K562 (cell line): ENCODE measurements around the gene CACNA1C.

Experiments used
- RFX5 ChIP-seq: IDR thresholded peaks from 2 replicates; pipeline ENCODE4 v1.6.1; 2011; ENCODE audit warnings: low read depth, mild to moderate bottlenecking, improper control_type of control experiment, low read length
- TAF1 ChIP-seq: IDR thresholded peaks from 2 replicates; pipeline ENCODE4 v1.6.1; 2011; ENCODE audit warnings: mild to moderate bottlenecking, low read length, moderate library complexity; ENCODE audit not compliant: insufficient read depth, control insufficient read depth, severe bottlenecking; ENCODE audit errors: extremely low read depth
- ZNF175 ChIP-seq: fragments of 200-800 bp; sonication (Bioruptor generic); IDR thresholded peaks from 2 replicates; pipeline ENCODE4 v1.6.1; 2016; ENCODE audit warnings: low read depth, mild to moderate bottlenecking, missing genetic modification characterization, missing compliant biosample characterization
- TF ChIP-seq, protein P1 (sequence below): fragments of 450-650 bp; formaldehyde crosslinking; IDR thresholded peaks from 2 replicates; pipeline ENCODE4 v1.4.0; 2020; ENCODE audit warnings: mild to moderate bottlenecking, moderate library complexity

GRCh38 chr12:2413999-2414792 is 361.4 kb downstream of the CACNA1C start:
- TF ChIP-seq TAF1 (no peak), ZNF175 (CRISPR knock-in tag) (no peak), RFX5 (no peak)
- TF ChIP-seq, protein P1, sequence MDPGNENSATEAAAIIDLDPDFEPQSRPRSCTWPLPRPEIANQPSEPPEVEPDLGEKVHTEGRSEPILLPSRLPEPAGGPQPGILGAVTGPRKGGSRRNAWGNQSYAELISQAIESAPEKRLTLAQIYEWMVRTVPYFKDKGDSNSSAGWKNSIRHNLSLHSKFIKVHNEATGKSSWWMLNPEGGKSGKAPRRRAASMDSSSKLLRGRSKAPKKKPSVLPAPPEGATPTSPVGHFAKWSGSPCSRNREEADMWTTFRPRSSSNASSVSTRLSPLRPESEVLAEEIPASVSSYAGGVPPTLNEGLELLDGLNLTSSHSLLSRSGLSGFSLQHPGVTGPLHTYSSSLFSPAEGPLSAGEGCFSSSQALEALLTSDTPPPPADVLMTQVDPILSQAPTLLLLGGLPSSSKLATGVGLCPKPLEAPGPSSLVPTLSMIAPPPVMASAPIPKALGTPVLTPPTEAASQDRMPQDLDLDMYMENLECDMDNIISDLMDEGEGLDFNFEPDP: no peak
